ENCODE data around the gene ITGB2.
A peak's percentile ranks its signal among the peaks of the same experiment; 100 is the strongest.
"Not testable (repeated sequence)": the region's sequence is repeated elsewhere in the genome, so short reads cannot be mapped to it uniquely, and the experiment has no call there.

ITGB2 gene

DNA sequence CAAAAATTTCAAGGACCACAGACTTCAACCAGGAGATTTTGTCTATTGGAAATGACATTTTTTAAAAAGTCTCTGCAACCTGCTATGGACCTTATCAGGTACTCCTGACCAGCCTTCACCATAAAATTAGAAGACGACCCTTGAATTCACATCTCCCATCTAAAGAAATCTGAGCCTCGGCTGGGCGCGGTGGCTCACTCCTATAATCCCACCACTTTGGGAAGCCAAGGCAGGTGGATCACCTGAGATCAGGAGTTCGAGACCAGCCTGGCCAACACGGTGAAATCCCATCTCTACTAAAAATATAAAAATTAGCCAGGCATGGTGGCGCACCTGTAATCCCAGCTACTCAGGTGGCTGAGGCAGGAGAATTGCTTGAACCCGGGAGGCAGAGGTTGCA is 41.5 kb downstream of the ITGB2 start:
- not testable (repeated sequence) for DNase-seq

DNA sequence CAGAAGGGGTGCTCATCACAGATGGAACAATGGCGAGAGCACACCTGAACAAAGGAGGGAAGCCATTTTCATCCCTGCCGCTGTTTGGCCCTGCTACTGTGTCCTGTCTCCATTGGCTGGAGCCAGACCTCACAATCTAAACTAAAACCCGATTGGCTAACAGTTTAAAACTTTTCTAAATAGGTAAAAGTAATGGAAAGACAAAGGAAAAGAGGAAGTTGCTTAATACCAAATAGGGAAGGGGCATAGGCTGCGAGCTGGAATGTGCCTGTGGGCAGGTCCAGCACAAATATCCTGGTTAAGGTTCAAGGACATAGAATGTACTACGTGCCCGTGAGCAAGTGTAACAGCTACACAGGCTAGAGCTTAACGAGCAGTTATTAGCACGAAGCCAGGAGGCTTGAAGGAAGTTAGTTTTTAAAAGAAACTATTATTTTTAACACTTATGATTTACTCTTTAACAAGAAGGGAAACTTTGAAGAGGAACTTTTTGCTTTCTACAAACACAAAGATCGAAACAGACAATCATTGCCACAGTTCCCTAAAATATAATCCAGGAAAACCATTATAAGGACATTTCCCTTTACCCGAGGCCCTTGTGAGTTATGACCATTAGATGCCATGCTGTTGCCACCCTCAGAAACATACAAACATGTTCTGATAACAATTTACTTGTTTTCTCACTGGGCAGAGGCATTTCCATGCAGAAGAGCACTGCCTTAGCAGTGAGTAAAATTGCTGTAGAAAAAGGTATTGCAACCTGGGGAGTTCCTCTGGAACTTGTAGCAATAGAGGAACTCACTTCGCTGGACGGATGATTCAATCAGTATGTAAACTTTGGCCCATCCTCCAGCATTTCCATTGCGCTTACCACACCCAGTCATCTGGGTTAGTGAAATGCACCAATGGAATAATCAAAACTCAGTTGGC is 42.4 kb downstream of the ITGB2 start:
- DNase-seq = no peak

DNA sequence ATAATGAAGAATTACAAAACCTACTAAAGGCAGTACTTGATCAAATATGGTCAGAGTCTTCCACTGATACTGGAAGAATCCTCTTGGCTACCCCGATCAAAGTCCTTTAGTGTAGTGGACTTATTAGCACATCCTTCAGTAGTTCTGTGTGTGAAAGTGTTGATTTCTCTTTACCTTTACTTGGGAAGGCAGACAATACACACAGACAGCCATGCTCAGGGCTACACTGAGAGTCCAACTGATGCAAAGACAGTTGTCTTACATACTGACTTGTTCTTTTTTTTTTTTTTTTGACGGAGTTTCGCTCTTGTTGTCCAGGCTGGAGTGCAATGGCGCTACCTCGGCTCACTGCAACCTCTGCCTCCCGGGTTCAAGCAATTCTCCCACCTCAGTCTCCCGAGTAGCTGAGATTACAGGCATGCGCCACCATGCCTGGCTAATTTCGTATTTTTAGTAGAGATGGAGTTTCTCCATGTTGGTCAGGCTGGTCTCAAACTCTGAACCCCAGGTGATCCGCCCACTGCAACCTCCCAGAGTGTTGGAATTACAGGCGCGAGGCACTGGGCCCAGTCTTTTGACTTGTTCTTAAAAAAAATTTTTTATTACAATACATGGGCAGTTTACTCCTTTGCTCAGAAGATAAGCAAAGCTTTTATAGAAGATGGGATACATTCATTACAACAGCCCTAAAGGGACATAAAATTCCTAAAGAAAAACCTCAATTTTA is 43.7 kb downstream of the ITGB2 start:
- no peak for DNase-seq

DNA sequence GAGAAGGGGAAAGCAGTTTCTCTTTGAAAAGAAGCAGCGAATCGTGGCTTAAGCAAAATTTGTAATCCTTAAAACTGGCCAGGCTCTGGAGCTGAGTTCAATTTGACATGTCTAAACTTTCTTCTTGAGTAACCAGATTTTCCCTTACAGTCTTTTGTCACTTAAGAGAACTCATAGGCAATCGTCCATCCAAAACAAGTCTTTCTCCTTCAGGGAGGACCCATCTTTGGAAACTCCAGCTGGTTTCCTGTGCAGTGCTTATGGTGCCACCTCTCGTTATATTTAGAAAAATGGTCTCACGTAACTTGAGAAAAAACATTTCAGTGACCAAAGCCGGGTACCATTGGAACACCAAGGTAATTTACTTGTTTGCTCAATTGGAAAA is 45.4 kb downstream of the ITGB2 start:
- DNase-seq = no peak

DNA sequence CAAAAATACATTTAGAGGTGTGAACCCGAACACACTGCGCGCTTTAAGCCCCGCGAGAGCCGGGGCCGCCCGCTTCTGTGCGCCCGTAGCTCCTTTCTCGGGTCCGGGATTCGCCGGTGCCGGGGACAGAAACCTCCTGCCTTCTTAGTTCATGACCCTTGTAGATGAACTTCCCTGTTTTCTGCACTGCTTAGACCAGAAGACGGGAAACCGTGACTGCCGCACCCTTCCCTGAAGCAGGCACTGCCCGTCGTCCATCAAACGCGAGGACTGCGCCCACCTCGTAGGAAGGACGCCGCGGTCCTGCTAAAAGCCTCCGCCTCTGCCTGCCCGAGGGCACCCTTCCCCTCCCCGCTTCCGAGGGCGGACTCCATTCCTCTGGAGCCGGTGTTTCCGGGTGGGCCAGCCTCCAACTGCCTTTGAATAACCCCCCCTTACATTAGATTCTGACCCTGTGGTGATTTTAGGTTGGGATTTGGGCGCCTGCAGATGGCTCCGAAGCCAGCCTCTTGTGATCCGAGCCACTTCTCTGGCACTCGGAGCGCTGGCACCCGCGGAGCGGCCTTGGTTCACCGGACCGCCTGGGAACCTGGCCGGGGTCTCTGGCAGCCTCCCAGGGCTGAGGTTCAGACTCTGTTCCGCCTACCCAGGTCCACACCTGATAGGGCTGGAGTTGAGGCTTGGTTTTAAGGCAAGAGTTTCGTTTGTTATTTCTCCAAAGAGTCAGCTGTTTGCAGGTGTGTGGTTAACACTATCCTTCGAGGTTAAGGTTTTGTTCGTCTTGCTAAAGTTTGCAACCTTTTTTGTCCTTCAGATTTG is 46.0 kb downstream of the ITGB2 start:
- peak; percentile 22 for DNase-seq

DNA sequence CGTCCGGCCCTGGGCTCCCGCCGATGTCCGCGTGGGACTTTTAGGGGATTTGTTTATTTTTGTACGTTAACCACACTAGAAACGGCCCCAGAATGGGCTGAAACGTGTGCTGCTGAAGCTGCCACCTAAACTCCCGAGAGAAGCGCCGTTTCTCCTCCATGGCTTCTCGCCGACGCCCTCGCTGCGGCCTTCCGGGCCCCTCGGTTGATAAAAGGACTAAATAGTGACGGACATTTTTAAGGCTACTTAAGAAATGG is 46.5 kb downstream of the ITGB2 start:
- peak; percentile 22 for DNase-seq

DNA sequence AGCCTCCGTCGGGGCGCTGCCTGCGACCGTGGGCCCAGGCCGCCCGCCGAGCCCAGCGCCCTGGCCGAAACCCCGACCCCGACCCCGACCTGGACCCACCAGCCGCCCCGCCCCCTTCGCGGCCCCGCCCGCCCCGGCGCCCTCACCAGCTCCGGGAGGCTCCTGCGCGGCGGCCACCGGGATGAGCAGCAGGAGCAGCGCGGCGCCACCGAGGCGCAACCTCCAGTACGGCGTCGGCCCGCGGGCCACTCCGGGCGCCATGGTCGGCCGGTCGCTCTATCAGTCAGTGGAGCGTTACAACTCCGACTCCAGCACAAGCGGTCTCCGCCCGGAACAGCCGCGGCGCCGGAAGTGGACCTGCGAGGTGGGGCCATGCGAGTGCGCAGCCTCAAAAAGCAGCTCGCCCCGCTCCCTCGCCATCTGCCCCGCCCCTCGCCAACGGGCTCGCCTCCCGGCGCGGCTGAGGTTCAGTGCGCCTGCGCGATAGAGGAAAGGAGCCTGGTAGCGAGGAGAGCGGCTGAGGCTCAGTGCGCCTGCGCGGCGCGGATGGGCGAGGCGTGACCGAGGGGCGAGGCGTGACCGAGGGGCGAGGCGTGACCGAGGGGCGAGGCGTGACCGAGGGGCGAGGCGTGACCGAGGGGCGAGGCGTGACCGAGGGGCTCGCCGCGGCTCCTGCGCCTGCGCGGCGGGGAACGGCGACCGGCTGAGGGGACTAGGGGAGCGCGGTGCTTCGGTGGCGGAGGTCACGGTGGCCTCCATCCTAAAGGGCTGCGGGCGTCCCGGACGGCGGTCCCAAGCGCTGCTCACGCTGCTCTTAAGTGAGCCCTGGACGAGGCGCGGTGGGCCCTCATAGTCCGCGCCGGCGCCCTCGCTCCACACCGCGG is 47.1 kb downstream of the ITGB2 start, which contains the start of gene PTTG1IP:
PTTG1IP (minus strand) TSS at position 335 of the 884 bp plus-strand sequence; CDS start at position 261, 74 bp downstream.
- peak; percentile 98 for DNase-seq

DNA sequence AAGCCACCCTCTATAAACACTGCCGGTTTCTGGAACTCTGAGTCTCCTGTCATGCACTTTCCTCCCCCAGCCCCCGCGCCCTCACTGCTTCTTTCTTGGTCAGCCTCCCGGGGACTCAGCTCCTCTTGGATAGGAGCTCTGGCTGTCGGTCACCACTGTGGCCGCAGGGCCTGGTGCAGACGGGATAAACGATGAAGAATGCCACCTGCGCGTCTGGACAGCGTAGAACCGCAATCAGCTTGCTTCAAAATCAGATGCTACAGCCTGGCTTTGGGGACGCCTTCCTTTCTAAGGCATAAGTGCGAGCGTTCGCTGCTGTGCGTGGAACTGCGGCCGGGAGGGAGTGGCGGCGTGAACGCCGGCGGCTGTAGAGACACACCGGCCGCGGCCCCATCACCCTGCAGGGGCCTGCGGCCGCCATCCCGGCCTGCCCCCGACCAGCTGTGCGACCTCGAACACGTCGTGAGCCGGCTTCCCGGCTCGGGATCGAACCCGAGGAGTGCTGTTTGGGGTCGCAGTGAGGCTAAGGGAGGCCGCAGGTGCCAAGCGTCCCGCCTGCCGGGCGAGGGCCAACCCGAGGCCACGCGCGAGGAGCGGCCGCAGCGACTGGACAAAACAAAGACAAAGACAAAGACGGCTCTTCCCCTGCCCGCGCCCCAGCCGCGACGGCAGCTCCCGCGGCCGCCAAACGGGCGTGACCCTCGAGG is 47.9 kb downstream of the ITGB2 start:
- no peak for DNase-seq

DNA sequence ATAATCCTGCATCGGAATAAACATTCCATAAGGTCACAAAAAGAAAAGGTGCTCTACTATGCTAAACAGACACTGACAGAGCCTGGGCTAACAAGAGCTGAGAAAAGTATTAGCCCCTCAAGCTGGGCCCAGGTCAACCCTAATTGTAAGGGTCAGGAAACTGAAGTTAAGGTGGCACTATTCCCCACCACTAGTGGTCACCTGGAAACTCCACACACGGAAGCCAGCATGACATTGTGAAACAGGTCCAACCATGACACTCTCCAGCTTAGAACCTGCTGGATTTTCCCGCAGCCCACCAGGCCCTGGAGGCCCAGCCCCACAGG is 48.4 kb downstream of the ITGB2 start:
- DNase-seq = no peak

DNA sequence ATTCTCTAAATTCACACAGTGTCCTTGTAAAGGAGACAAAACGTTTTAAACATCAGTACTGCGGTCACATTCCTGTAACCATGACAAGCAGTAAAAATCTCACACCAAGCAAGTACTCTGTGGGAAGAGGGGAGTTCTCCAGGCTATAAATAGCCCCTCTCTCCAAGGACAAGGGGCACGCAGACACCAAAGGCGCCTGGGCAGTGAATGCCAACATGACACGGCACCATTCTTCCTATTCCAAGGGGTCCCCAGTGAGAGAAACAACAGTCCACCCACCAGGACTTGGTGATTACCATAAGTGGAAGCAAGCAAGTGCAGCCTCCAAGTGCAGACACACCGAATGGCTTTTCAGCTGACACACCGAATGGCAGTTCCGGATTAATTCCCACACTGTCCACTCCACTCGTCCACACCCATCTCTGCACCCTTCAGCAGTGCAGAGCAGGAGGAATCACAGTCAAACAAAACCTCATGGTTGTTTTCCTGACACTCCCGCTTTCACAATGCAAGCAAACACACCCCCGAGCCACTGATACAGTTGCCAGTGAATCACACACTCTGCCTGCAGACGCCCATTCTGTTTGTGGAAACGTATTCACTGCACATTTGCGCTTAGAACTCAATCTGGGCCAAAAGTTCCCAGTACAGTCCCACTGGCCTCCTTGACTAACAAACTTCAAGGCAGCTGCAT is 49.0 kb downstream of the ITGB2 start:
- peak; percentile 35 for DNase-seq

DNA sequence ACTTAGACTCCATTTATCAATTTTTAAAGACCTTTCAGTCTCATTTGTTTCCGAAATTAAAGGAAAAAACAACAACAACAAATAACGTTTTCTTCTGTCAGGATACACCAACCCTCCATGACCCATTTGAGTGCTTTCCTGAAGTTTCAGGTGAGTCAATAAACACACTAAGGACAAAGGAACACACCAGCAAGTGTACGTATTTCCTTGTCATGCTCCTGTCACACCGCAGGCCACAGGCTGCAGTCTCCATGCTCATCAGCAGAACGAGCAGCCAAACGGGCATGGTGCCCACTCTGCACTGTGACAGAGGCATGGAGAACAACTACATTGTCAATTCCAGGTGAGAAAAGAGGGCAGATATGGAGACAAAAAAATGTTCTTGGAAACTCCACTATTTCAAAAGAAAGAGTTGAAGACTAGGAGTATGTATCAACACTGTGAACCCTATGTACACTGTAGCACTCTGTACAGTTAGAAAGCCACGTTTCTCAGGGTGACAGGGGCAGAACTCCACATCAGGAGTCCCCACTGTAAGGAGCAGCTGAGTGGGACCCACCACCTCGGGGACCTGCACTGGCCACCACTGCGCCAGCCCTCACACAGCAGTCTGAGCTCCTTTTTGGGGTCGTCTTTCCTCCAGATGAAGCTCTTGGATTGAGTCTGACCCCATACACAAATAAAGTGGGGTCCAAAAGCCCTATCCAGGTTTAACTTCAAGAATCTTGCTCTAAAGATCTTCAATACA is 49.8 kb downstream of the ITGB2 start:
- DNase-seq = no peak

DNA sequence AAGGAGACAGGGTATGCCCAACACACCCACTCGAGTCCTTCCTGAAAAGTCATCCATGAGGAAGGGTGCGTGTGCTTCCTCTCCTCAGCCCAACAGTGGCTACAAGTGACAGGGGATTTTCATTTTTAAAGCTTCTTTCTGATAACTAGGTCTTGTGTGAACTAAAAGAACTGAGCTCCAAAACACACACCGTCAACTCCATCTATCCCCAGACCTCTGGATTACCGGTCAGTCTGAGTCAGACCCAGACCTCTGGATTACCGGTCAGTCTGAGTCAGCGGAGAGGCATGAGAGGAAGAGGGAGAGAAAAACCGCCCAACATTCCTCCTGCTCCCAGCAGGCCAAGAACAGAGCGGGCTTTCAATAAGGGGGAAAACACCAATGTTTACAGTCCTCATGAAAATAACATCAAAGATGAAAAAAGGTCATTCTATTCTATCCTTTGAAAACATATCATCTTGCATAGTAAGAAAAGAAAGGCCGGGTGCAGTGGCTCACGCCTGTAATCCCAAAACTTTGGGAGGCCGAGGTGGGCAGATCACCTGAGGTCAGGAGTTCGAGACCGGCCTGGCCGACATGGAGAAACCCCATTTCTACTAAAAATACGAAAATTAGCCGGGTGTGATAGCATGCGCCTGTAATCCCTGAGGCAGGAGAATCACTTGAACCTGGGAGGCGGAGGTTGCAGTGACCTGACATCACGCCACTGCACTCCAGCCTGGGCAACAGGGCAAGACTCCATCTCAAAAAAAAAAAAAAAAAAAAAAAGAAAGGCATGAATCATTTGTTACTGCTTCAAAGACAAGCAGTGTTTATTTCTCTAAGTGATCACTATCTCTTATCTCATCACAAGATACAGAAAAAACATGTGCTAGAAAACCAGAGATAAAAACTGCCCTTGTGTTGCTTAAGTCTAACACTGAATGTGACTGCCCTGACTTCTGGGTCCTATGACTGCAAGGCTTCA is 50.6 kb downstream of the ITGB2 start:
- no peak for DNase-seq

DNA sequence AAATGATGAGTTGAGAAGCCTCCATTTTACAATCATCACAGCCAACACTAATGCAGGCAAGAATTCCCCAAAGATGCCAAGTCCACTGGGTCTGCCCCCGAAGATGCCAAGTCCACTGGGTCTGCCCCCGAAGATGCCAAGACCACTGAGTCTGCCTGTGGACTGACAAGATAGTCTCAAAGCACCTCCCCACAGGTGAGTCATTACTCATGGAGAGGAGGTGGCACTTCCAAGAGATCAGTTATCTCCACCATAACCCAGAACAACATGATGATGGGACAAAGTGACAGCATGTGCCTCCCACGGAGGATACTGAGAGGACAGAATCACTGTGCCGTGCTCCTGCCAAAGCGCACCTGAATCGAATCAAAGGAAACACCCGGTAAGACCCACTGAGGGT is 52.0 kb downstream of the ITGB2 start:
- no peak for DNase-seq

DNA sequence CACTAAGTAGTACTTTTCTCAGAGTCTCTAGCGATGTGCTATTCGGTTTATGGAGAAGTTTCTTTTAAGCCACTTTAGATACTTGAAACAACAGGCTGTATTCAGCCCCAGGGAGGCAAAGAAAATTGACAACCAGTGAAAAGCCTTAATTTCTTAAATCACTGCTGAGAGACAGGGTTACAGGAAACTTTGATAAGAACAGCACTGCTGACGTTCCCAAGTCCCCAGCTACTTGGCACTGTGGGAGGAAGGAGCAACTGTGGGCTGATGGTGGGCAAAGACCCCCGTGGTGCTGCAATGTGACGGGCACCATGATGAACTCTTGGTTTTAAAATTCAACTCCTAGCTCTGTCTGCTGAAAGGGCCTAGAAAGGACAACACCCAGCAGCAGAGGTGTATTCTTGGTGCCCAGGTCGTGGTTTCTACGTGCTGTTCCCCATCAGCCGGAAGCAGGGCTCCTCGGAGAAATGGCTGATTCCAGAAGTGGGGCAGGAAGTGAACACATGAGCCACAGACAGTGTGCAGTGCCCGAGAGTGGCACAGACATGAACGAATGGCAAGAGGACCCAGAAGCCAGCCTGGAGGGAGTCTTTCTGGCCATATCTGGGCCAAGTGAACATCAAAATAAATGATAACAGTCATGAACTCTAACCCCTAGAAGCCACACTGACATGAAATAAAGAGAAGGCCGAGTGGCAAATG is 52.5 kb downstream of the ITGB2 start:
- peak; percentile 35 for DNase-seq

DNA sequence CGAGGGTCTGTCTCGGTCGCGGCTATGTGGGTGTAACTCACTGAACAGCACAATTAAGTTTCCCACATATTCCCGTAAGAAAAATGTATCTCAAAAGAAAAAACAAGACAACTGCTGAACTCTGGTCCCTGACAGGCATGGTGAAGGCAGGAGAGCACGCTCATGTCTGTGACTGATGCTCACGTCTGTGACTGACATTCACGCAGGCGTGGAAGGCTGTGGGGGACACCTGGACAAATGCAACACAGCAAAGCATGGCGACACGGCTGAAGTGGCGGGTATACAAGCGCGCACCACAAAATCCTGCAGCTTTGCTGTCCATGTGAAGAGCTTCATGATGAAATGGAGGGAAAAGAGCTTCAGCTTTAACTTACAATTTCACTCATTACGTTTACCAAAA is 53.2 kb downstream of the ITGB2 start:
- DNase-seq = no peak

DNA sequence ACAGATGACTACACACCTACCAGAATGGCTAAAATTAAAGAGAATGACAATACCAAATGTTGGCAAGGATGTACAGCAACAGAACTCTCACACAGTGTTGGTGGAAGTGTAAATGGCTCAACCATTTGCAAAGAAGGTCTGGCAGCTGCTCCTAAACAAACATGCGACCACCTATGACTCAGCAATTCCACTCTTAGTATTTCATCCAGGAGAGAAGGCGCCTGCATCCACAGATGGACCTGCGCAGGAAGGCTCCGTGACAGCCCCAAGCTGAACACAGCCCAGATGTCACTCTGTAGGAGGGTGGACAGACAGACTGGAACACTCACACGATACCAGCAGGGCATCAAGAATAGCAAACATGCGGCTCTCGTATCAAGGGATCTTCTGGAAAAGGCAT is 53.9 kb downstream of the ITGB2 start:
- no peak for DNase-seq

DNA sequence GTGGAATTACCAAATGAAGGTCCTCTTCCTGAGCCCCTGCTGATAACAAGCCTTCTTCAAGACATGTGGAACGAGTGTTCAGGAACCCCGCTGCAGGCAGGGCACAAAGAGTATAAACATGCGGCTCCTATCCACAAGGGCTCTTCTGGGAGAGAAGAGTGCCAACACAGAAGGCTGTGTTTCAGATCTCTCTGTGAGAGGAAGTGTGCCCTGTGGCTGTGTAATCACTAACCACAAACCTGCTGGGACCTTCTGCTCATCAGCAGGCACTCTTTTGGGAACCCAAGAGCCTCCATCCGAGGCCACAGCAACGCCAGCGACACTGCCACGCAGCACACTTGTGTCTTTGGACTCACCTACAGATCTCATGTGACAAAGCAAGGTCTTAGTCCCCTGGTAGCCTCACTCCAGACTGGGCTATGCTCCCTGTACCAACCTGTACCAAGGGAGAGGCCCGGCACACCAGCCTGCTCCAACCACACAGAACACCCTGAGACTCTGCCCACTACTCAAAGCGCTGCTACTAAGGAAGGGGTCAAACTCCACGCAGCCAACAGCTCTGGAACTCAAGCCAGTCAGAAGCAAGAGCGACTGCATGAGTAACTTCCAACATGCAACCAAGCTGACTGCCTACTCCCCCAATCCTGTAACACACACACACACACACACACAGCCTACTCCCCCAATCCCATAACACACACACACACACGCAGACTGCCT is 55.0 kb downstream of the ITGB2 start:
- no peak for DNase-seq
